GM12865 (cell line): ENCODE measurements around the gene STK32B.

ENCODE experiments used
- DNase-seq: peaks from one replicate; pipeline ENCODE4 v3.0.0; 2010; ENCODE audit warnings: low read depth
- H3K4me3 ChIP-seq: 2 replicates; pipeline ENCODE4 v1.5.1; 2011; ENCODE audit warnings: mild to moderate bottlenecking, low read depth, low read length, control low read depth
- TF ChIP-seq, protein P1 (sequence below): IDR thresholded peaks from 2 replicates; pipeline ENCODE4 v1.5.1; 2011; ENCODE audit warnings: low read length, control low read depth, low read depth, inconsistent platforms; ENCODE audit not compliant: insufficient read depth; ENCODE audit errors: missing control alignments

Gene STK32B

DNA sequence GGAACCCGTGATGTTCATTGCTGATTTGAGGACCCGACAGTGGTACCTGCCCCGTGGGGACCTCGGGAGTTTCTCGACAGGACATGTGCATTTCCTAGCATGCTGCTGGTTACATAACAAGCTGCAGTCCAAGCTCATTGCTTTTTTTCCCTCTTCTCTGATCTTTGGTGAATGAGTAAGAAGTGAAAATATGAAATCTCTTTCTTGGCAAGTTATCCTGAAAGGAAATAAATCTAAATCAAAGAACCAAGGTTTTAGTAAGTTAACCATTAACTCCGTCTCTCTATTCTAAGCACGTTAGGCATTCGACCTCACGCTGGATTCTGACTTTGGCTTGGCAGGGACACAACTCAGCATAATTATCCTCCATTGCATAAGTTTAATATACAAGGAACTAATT lies 86.6 kb downstream of the STK32B start:
- TF ChIP-seq, protein P1, sequence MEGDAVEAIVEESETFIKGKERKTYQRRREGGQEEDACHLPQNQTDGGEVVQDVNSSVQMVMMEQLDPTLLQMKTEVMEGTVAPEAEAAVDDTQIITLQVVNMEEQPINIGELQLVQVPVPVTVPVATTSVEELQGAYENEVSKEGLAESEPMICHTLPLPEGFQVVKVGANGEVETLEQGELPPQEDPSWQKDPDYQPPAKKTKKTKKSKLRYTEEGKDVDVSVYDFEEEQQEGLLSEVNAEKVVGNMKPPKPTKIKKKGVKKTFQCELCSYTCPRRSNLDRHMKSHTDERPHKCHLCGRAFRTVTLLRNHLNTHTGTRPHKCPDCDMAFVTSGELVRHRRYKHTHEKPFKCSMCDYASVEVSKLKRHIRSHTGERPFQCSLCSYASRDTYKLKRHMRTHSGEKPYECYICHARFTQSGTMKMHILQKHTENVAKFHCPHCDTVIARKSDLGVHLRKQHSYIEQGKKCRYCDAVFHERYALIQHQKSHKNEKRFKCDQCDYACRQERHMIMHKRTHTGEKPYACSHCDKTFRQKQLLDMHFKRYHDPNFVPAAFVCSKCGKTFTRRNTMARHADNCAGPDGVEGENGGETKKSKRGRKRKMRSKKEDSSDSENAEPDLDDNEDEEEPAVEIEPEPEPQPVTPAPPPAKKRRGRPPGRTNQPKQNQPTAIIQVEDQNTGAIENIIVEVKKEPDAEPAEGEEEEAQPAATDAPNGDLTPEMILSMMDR: no peak
- DNase-seq: no peak
- no peak overlapping the region for H3K4me3 ChIP-seq

- DNase-seq: no peak
- H3K4me3 ChIP-seq: no peak overlapping the region
- TF ChIP-seq, protein P1: no peak
Observed at GRCh38 chr4:5138389-5138788, 87.1 kb downstream of the STK32B start.

- DNase-seq: no peak
- no peak overlapping the region for H3K4me3 ChIP-seq
- TF ChIP-seq, protein P1: no peak
Observed at GRCh38 chr4:5139141-5139540, 87.9 kb downstream of the STK32B start.

DNA sequence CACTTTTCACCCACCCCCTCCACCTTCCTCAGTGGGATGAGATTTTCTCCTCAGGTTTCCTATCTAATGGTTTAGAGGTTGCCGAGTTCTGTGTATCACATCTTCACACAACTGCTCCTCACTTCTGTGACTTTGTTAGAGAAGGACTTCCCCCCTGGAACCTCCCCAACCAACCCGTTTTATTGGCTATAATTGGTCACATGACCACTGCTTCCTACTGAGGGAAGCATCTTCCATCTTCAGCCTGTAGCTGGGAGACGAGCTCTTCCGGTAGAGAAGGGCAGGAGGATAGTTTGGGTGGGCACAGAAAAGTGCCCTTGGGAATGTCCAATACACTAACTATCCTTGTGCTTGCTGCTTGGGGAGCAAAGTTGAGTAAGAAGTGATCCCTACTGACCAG lies 90.5 kb downstream of the STK32B start:
- H3K4me3 ChIP-seq: no peak overlapping the region
- DNase-seq: no peak
- TF ChIP-seq, protein P1: no peak

- TF ChIP-seq, protein P1: no peak
- DNase-seq: peak; percentile 23
Observed at GRCh38 chr4:5142726-5143125, 91.4 kb downstream of the STK32B start.

GRCh38 chr4:5143306-5143861 lies 92.1 kb downstream of the STK32B start:
- H3K4me3 ChIP-seq: no peak overlapping the region
- no peak for DNase-seq
- TF ChIP-seq, protein P1: no peak

More at GRCh38 chr4:5142726-5143125, 91.4 kb downstream of the STK32B start:
- no peak overlapping the region for H3K4me3 ChIP-seq

GRCh38 chr4:5143940-5144339 lies 92.7 kb downstream of the STK32B start:
- TF ChIP-seq, protein P1: no peak
- no peak overlapping the region for H3K4me3 ChIP-seq
- no peak for DNase-seq
